ENCODE data around the gene CD300C.
"Not testable (repeated sequence)": the region's sequence is repeated elsewhere in the genome, so short reads cannot be mapped to it uniquely, and the experiment has no call there.

Gene CD300C

DNA sequence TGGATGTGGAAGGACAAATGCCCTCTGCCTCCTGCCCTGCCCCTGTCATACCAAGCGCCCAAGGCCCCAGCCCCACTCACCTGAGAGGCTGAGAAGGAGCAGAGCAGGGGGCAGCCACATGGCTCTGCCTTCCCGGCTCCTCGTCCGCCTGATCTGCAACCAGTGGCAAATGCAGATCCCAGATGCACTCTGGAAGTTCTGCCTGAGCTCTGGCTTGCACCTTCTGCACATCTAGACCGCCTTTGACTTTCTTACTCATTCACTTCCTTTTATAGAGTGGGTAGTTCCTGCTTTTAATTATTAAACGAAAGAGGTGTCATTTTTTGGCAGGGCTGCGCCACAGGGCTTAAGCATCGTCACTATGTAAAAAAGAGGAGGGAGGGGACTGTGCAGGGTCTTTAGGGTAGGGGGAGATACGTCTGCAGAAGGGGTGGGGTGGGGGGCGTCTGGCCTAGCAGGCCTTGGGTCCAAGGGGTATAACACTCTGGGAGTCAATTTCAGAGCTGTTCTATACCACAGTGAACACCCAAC, 14.6 kb downstream of the CD300C start, which contains the start of gene CD300LB:
Gene CD300LB, minus strand, starts transcription at position 245 of the 531 bp plus-strand sequence. Its CDS starts 125 bp downstream, at position 120.
- no peak for DNase-seq (ENCODE audit: low spot score)

DNA sequence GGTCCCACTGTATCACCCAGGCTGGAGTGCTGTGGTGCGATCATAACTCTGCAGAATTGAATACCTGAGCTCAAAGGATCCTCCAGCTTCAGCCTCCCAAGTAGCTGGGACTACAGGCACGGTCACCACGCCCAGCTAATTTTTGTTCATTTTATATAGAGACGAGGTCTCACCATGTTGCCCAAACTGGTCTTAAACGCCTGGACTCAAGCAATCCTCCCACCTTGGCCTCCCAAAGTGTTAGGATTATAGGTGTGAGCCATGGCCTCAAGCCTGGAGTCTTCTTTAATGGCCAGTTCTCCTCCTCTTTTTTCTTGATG, 15.1 kb downstream of the CD300C start:
- DNase-seq (ENCODE audit: low spot score): no peak

DNA sequence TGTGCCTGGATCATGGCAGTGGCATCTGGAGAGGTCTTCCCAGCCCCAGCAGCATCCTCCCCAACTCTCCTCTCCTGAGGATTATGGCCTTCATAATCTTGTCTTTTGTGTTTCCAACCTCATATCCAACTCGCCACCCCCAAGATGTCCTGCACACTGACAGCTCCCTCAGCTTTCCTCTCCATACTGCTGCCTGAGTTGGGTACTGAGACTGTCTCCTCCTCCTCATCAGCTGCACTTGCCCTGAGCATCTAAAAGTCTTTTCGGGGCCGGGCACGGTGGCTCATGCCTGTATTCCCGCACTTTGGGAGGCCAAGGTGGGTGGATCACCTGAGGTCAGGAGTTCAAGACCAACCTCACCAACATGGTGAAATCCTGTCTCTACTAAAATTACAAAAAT, 16.7 kb downstream of the CD300C start:
- no peak for DNase-seq (ENCODE audit: low spot score)

DNA sequence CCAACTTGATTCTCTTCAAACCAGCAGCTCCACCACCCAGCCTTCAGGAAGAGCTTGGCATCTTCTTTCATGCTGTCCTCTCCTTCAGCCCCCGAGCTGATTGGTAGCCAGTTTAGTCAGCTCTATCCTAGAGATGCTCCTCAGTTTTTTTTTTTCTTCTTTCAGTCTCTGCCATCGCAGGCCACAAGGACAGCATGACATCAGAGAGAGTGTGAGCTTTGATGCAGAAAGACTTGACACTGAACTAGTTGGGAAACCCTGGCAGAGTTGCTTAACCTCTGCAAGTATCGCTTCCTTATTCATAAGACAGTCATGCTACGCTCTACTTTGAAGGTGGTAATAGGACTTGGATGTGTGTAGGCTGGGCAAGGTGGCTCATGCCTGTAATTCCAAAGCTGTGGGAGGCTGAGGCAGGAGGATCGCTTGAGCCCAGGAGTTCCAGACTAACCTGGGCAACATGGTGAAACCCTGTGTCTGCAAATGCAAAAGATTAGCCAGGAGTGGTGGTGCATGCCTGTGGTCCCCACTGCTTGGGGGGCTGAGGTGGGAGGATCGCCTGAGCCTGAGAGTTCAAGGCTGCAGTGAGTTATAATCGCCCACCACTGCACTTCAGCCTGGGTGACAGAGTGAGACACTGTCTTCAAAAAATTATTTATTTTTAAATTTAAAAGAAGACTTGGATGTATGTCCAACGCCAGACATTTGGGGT, 17.3 kb downstream of the CD300C start:
- DNase-seq (ENCODE audit: low spot score): no peak

DNA sequence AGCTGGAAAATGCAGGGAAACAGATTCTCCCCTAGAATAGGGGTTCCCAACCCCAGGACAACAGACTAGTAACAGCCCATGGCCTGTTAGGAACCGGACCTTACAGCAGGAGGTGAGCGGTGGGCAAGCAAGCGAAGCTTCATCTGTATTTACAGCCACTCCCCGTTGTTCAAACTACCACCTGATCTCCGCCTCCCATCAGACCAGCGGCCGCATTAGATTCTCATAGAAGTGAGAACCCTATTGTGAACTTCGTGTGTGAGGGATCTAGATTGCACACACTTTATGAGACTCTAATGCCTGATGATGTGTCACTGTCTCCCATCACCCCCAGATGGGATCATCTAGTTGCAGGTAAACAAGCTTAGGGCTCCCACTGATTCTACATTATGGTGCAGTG, 18.2 kb downstream of the CD300C start:
- DNase-seq (ENCODE audit: low spot score): no peak

DNA sequence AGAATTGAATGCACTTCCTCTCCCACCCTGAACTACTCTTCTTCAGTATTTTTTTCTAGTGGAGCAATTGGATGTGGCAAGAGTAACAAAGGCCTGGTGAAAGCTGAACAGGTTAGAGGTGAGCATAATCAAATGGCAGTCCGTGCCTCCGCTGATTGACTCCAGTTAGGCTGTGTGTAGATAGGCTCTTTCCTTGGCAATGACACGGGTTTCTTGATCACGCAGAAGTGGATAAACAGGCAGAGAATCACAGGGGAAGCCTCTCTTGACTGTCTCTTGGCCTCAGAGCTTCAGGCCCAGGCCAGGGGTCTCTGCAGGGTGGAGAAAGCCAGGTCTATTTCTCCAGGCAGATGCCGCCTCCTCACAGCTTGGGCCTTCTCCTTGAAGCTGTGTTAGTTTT, 18.8 kb downstream of the CD300C start:
- DNase-seq (ENCODE audit: low spot score): no peak

DNA sequence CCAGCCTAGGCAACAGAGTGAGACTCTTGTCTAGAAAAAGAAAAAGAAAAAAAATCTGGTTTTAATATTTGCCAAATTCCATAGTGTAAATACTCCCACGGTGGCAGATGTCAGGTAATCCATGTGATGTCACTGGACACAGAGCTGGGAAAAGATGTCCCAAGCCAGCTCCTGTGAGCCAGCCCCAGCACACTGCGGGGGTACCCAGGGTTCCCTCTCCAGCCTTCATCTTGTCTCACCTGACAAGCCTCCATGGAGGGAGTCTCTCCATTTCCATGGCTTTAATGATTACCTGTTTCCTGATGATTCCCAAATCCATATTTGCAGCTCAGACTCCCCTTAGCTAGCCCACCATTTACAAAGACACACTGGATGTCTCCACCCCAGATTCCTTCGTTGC, 19.2 kb downstream of the CD300C start:
- no peak for DNase-seq (ENCODE audit: low spot score)

DNA sequence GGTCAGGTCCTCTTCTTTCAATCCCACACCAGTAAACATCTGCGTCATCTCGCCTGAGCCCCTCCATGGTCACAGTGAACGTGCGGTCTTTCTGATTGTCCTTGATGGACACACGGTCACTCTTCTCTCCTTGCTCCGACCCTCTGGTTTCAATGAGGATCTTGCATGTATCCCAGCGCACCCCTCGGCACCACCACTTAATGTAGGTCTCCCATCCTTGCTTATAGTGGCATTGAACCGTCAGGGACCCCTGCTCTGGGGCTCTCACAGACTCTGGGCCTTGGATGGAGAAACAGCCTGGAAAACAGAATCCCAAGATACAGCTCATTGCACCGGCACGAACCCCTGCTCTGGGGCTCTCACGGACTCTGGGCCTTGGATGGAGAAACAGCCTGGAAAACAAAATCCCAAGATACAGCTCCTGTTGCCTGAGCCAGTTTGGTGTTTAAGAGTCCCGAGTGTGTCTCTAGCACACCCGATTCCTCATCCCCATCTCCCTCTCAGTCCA, 20.1 kb downstream of the CD300C start:
- no peak for DNase-seq (ENCODE audit: low spot score)

DNA sequence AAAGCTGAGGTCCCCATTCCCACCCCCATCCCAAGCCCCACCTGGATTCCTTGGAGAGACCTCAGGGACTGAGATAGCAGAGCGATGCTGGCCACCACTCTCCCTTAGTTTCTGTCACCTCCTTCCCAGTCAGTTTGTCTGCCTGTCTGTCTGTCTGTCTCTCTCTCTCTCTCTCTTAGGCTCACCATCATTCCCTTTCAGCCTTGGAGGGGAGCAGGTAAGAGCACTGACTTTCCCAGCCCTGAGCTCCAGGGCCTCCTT, 20.5 kb downstream of the CD300C start:
- no peak for DNase-seq (ENCODE audit: low spot score)

DNA sequence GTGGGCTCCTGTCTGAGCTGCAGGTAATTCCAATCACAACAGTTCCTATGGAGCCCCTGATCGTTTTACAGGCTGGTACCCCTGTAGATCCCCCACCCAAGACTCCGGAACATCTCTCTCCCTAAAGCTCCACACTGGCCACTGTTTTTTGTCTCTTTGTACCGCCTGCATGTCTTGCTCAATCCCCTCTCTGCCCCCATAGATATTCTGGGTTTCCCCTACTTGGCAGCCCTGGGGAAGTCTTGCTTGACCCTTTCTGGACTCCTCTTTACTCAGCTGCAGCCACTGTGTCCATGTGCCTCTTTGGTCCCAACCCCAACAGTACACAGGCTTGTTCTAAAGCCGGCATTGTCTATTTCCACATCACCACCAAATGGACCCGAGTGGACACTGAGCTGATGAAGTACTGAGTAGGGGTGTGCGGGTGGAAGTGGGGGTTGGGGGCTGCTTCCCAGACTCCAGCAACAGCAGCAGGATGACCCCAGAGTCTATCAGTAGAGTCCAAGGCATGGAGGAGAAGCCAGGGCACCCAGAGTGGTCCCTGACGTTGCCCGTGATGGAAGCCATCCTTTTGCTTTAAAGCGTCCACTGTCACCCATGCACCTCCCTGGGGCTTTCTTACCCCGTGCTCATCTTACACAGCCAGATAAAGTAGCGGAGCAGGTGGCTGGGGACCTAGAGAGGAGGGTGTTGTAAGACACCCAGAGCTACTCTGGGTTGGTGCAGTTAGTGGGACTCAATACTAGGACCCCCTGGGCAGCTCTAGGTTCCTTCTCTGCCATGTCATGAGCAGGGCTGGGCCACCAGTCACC, 21.1 kb downstream of the CD300C start:
- DNase-seq (ENCODE audit: low spot score): no peak

DNA sequence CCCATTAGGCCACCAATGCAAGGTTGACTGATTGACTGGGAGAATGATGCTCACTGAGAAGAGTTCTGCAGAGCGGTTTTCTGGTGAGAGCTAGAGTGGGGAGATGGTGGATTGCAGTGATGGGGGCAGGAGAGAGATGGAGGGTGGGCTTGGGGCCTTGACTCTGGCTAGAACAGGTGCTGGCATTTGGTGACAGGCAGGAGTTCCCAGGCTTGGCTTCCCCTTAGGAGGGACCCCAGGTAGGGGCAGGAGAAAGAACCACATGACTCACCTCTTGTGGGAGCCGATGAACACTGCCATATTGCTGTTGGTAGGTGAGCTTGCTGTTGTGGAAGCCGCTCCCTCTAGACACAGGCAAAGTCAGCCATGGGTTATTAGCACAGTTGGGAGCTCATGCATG, 22.6 kb downstream of the CD300C start:
- DNase-seq (ENCODE audit: low spot score): no peak

DNA sequence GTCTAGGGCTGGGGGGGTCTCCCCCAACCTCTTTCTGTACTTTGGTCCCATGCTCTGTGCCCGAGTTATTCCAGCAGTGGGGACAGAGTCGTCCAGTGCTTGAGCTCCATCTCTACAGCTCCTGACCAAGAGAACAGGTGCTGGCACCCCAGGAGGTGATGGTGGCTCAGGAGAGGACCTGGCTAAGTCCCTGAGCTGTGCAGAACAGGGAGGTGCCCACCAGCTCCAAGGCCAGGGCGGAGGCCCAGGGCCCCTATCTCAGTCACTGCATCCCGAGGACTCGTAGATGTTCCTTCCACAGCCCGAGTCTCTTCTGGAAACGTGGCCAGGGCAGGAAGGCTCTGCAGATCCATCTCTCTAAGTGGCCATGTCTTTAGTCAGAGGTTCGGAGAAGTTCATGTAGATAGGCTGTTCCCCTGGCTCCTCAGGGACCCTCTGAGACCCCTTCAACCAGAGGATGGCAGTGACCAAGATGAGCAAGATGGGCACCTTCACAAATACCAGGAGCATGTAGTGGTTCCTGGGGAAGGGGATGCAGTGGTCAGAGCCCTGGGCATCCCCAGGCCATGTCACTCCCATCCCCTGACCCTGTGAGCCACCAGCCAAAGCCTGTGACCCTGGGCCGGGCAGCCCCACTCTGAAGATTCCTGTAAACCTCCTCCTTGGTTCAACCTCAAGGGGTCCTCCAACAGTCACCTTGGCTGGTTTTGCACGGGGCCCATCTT, 23.4 kb downstream of the CD300C start:
- DNase-seq (ENCODE audit: low spot score): no peak

DNA sequence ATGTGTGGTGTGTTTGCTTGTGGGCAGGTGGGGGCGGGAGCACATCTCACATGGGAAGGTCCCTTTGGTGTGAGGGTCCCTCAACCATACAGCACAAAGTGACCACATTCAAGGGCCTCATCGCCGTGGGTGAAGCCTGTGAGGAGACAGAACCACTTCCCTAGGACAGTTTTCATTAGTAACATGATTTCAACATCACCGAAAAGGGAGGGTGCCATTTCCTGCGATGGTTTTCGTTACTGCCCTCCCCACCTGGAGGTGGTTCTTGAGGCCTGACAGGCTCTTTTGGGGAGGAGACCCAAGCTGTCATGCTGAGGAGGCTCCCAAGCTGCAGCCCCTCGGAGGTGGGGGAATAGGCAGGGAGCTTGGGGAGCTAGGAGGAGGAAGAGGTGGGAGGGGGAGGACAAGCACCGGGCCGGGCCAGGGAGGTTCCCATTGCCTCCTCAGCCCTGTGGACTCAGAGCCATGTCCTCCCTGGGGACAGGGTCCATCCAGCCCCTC, 24.2 kb downstream of the CD300C start:
- no peak for DNase-seq (ENCODE audit: low spot score)

DNA sequence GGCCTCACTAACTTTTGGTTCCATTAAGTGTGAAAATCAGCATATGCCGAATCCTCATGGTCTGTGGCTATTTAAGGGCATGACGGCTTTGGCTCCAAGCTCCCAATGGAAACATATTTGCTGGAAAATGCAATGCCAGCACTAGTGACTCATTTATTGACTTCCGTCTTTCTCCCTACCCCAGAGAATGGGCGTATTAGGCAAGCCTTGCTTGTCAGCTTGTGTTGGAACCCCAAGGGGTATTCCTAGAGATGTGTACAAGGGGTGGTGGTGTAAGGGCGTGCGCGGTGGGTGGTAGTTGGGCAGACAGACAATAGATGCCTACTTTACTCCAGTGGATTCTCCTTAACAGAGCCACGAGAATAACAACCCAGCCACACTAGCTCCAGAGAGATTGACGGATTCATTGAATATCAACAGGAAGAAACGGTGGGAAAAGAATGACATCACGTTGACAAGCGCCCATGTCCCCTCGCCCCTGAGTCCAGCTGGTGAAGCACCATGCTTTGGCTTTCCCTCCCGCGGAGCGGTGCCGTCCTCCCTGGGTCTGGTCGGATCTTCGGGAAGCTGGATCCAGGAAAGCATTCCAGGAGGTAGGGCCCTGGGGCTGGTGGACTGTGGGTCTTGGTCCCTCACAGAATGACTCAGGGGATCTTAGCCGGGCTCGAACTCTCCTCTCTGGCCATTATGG, 25.0 kb downstream of the CD300C start:
- no peak for DNase-seq (ENCODE audit: low spot score)

DNA sequence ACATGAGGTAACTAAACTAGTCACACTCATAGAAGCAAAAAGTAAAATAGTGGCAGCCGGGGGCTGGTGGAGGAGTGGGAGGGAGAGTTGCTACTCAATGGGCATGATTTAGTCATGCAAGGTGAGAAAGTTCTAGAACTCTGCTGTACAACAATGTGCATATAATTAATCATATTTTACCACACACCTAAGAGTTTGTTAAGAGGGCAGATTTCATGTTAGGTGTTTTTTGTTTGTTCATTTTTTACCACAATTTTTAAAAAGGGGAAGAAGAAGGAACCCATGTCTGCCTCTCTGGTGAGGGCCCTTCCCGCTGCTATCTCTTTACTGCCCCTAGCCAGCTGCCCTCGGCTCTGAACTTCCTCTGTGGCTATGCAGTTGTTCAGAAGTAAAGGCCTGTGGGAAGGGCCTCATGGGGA, 25.9 kb downstream of the CD300C start:
- no peak for DNase-seq (ENCODE audit: low spot score)

DNA sequence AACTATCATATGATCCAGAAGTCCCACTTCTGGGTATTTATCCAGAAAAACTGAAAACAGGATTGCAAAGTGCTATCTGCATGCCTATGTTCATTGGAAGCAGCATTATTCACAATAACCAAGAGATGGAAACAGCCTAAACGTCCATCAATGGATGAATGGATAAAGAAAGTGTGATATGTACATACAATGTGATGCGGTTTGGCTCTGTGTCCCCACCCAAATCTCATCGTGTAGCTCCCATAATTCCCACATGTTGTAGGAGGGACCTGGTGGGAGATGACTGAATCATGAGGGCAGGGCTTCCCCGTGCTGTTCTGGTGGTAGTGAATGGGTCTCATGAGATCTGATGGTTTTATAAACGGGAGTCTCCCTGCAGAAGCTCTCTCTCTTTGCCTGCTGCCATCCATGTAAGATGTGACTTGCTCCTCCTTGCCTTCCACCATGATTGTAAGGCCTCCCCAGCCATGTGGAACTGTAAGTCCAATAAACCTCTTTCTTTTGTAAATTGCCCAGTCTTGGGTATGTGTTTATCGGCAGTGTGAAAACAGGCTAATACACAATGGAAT, 27.4 kb downstream of the CD300C start:
- DNase-seq (ENCODE audit: low spot score): not testable (repeated sequence)

DNA sequence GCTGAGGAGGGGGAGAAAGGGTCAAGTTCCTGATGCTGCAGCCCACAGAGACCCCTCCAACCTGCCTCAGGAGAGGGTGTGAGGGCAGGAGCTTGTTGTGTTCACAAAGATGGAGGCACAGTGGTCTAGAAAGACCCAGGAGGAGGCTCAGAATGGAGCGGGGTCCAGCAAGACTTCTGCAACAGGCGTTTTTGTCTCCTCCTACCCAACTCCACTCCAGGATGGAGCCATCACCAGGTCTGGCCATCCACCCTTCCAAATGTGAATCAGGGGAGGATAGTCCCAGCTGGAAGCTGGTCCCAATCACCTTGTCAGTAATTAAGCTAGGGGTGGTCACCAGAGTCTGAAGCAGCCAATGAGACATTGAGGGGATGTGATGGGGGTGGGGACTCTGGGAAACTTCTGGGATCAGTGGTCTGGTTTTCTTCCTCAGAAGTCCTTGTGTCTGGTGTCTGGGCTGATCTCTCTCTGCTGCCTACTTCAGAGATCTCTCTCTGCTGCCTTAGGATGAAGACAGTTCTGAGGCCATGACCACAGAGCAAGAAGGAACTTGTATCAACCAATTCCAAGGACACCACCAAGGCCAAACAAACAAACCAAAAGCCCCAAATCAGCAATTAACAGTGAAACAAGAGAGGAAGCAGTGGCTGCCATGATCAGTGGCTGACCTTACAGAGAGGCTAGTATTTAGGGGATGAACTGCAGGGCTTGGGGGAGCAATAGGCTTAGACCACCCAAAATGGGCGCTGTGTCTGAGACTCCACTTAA, 29.2 kb downstream of the CD300C start:
- DNase-seq (ENCODE audit: low spot score): no peak

DNA sequence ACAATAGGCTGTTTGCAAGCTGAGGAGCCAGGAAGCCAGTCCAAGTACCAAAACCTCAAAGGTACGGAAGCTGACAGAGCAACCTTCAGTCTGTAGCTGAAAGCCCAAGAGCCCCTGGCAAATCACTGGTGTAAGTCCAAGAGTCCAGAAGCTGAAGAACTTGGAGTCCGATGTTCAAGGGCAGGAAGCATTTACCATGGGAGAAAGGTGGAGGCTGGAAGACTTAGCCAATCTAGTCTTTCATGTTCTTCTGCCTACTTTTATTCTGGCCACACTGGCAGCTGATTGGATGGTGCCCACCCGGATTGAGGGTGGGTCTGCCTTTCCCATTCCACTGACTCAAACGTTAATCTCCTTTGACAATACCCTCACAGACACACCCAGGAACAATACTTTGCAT, 30.0 kb downstream of the CD300C start:
- no peak for DNase-seq (ENCODE audit: low spot score)

DNA sequence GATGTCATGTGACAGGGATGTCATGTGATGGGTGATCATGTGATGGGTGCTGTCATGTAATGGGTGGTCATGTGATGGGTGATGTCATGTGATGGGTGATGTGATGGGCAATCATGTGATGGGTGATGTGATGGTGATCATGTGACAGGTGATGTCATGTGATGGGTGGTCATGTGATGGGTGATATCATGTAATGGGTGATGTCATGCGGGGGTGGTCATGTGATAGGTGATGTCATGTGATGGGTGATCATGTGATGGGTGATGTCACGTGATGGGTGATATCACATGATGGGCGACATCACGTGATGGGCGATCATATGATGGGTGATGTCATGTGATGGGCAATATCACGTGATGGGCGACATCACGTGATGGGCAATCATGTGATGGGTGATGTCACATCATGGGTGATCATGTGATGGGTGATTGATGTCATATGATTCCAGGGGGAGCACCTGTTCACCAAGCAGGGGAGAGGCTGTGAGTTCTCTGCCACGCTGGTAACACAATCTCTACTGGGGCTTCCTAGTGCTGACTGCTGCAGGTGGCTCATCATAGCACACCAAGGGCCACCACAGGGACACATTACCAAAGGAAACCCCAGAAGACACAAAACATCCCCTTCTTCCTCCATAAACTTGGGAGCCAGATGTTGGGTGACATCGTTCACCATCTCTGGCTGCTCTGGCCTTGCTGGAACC, 31.1 kb downstream of the CD300C start:
- DNase-seq (ENCODE audit: low spot score): no peak

DNA sequence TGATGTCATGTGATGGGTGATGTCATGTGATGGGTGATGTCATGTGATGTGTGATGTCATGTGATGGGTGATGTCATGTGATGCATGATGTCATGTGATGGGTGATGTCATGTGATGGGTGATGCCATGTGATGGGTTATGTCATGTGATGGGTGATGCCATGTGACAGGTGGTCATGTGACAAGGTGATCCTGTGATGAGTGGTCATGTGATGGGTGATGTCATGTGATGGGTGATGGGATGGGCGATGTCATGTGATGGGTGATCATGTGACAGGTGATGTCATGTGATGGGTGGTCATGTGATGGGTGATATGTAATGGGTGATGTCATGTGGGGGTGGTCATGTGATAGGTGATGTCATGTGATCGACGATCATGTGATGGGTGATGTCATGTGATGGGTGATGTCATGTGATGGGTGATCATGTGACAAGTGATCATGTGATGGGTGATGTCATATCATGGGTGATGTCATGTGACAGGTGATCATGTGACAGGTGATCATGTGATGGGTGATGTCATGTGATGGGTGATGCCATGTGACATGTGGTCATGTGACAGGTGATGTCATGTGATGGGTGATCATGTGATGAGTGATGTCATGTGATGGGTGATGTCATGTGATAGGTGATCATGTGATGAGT, 31.8 kb downstream of the CD300C start:
- DNase-seq (ENCODE audit: low spot score): no peak
